Measurements from ENCODE around the gene MBP. TPM values are rescaled to one million over a fixed set of nuclear protein-coding genes. Genes with fewer than 3 reads are reported as not detected.

MBP gene
- total and polyA plus RNA-seq, 2 donors (not counting 3 experiments of a cell fraction or from before 2014, with no cell fraction given): 1.7 to 2.3 TPM

DNA sequence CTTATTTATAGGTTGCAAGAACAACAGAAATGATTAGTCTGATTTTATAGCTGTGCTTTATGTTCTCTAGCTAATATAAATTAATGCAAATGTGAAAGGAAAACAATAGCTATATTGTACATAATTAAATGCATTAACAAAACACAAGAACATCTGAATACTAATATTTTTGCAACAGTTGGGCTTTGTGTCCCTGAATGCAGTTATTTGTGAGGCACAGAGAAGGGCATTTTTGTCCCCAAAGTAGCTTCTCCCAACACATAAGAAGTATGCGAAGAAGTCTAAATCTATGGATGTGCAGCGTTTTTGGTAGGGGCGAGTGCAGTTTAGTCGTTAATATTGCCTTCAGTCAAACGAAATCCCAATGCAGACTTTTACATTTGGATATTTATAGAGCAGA is 110.0 kb downstream of the MBP start:
- POLR2A ChIA-PET: no interaction called here
- Histone ChIP-seq H3K9me3 (replicated peaks; ENCODE audit: control insufficient read depth, insufficient read depth, low read length) (no peaks in the 10 kb centered on the region), H3K9ac (replicated peaks; ENCODE audit: extremely low read depth, insufficient read depth, low read length) (no peak overlapping the region), H3K4me2 (ENCODE audit: insufficient read depth, low read length) (no peak overlapping the region), H3K79me2 (ENCODE audit: control insufficient read depth, insufficient read depth, low read length) (no peaks in the 10 kb centered on the region), H3K4me1 (ENCODE audit: control insufficient read depth, extremely low read depth, insufficient read depth, low read length) (no peaks in the 10 kb centered on the region), H3K4me3 (replicated peaks in 1 of 3; ENCODE audit: insufficient read depth in 1 of 3, low read depth in 1 of 3, low read length in 3 of 3) (no peak overlapping the region), H3K27me3 (ENCODE audit: control insufficient read depth in 2 of 2, insufficient read depth in 2 of 2, low read length in 2 of 2) (no peaks in the 10 kb centered on the region), H3K27ac (ENCODE audit: insufficient read depth, low read depth, low read length) (no peak overlapping the region), H3K9me1 (replicated peaks; ENCODE audit: control insufficient read depth, extremely low read depth, insufficient read depth, low read length) (no peaks in the 10 kb centered on the region), H3K36me3 (ENCODE audit: control insufficient read depth in 2 of 2, extremely low read depth in 1 of 2, insufficient read depth in 2 of 2, low read length in 2 of 2) (no peaks in the 10 kb centered on the region), H4K20me1 (replicated peaks; ENCODE audit: control insufficient read depth, extremely low read depth, insufficient read depth, low read length) (no peaks in the 10 kb centered on the region), H2AFZ (ENCODE audit: low read depth, low read length) (no peak overlapping the region)
- TF ChIP-seq MYC (IDR thresholded peaks at IDR 0.05; ENCODE audit: low read depth, low read length) (no peak), POLR2A (IDR thresholded peaks at IDR 0.05; ENCODE audit: low read depth, low read length) (no peak), GATA2 (IDR thresholded peaks at IDR 0.05; ENCODE audit: insufficient read depth, insufficient read length, low read depth, low read length) (no peak), POLR2AphosphoS5 (IDR thresholded peaks at IDR 0.05; ENCODE audit: insufficient read depth, low read depth, low read length) (no peak), JUN (IDR thresholded peaks at IDR 0.05; ENCODE audit: borderline replicate concordance, insufficient read depth, insufficient read length, low read depth) (no peak)
- DNase-seq (ENCODE audit: low read depth, low spot score) (no peak), FAIRE-seq (no peak)
- intact Hi-C loops (cut with micrococcal nuclease) (no loop called here), dilution Hi-C loops (cut with MboI; ENCODE audit: extremely low pct_ligation_motif_present, low sequenced_read_pairs) (no loop called here)
- BruUV-seq (replicated peaks): no TSS peak
- CTCF ChIA-PET: interaction anchor here (1.0 to 1.4 kb wide), 2 partner anchors 22 to 190 kb away, joined by 4 read pairs; no protein-coding TSS in a partner anchor

DNA sequence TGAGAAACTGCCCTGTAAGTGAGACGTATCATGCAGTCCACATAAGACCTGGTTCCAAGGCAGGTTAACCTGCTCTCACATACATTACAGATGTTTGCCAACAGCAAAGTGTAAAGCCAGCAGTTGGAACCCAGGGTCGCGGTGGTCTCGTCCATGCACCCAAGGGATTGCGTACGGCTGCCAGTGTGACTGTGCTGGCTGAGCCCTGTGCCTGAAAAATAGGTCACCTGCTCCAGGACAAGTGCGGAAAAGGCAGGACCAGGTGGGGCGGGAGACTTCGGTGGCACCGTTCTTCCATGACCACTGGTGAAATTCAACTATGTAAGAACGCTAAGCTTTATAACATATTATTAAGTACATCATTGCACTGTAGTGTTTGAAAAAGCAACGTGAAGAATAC is 110.5 kb downstream of the MBP start:
- H3K27me3 ChIP-seq (ENCODE audit: control insufficient read depth in 2 of 2, insufficient read depth in 2 of 2, low read length in 2 of 2): no peaks in the 10 kb centered on the region
- no peaks in the 10 kb centered on the region for H3K36me3 ChIP-seq (ENCODE audit: control insufficient read depth in 2 of 2, extremely low read depth in 1 of 2, insufficient read depth in 2 of 2, low read length in 2 of 2)
- DNase-seq (ENCODE audit: low read depth, low spot score): no peak
- no peak overlapping the region for H3K9ac ChIP-seq (replicated peaks; ENCODE audit: extremely low read depth, insufficient read depth, low read length)
- no peaks in the 10 kb centered on the region for H3K9me1 ChIP-seq (replicated peaks; ENCODE audit: control insufficient read depth, extremely low read depth, insufficient read depth, low read length)
- H3K4me2 ChIP-seq (ENCODE audit: insufficient read depth, low read length): no peak overlapping the region
- dilution Hi-C loops (cut with MboI; ENCODE audit: extremely low pct_ligation_motif_present, low sequenced_read_pairs): no loop called here
- no TSS peak for BruUV-seq (replicated peaks)
- no peaks in the 10 kb centered on the region for H3K79me2 ChIP-seq (ENCODE audit: control insufficient read depth, insufficient read depth, low read length)
- H3K9me3 ChIP-seq (replicated peaks; ENCODE audit: control insufficient read depth, insufficient read depth, low read length): no peaks in the 10 kb centered on the region
- no peaks in the 10 kb centered on the region for H3K4me1 ChIP-seq (ENCODE audit: control insufficient read depth, extremely low read depth, insufficient read depth, low read length)
- POLR2A ChIA-PET: no interaction called here
- CTCF ChIA-PET: interaction anchor here (1.0 to 1.4 kb wide), 2 partner anchors 22 to 190 kb away, joined by 4 read pairs; no protein-coding TSS in a partner anchor
- H3K27ac ChIP-seq (ENCODE audit: insufficient read depth, low read depth, low read length): no peak overlapping the region
- H3K4me3 ChIP-seq (replicated peaks in 1 of 3; ENCODE audit: insufficient read depth in 1 of 3, low read depth in 1 of 3, low read length in 3 of 3): no peak overlapping the region
- intact Hi-C loops (cut with micrococcal nuclease): no loop called here
- TF ChIP-seq GATA2 (IDR thresholded peaks at IDR 0.05; ENCODE audit: insufficient read depth, insufficient read length, low read depth, low read length) (no peak), EZH2 (IDR thresholded peaks at IDR 0.05; ENCODE audit: borderline replicate concordance, low read depth, low read length, severe bottlenecking) (no peak), POLR2AphosphoS5 (IDR thresholded peaks at IDR 0.05; ENCODE audit: insufficient read depth, low read depth, low read length) (no peak), POLR2A (IDR thresholded peaks at IDR 0.05; ENCODE audit: low read depth, low read length) (no peak), JUN (IDR thresholded peaks at IDR 0.05; ENCODE audit: borderline replicate concordance, insufficient read depth, insufficient read length, low read depth) (no peak), FOS (IDR thresholded peaks at IDR 0.05; ENCODE audit: borderline replicate concordance, insufficient read depth, low read length) (no peak), MYC (IDR thresholded peaks at IDR 0.05; ENCODE audit: low read depth, low read length) (no peak)
- TF ChIP-seq, protein P1, sequence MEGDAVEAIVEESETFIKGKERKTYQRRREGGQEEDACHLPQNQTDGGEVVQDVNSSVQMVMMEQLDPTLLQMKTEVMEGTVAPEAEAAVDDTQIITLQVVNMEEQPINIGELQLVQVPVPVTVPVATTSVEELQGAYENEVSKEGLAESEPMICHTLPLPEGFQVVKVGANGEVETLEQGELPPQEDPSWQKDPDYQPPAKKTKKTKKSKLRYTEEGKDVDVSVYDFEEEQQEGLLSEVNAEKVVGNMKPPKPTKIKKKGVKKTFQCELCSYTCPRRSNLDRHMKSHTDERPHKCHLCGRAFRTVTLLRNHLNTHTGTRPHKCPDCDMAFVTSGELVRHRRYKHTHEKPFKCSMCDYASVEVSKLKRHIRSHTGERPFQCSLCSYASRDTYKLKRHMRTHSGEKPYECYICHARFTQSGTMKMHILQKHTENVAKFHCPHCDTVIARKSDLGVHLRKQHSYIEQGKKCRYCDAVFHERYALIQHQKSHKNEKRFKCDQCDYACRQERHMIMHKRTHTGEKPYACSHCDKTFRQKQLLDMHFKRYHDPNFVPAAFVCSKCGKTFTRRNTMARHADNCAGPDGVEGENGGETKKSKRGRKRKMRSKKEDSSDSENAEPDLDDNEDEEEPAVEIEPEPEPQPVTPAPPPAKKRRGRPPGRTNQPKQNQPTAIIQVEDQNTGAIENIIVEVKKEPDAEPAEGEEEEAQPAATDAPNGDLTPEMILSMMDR (IDR thresholded peaks at IDR 0.05; ENCODE audit: extremely low read depth in 1 of 2, insufficient read depth in 1 of 2, low read depth in 1 of 2, low read length in 2 of 2): no peak
- TF ChIP-seq, protein P2, sequence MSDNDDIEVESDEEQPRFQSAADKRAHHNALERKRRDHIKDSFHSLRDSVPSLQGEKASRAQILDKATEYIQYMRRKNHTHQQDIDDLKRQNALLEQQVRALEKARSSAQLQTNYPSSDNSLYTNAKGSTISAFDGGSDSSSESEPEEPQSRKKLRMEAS (IDR thresholded peaks at IDR 0.05; ENCODE audit: insufficient read depth, insufficient read length): no peak
- H4K20me1 ChIP-seq (replicated peaks; ENCODE audit: control insufficient read depth, extremely low read depth, insufficient read depth, low read length): no peaks in the 10 kb centered on the region
- H2AFZ ChIP-seq (ENCODE audit: low read depth, low read length): no peak overlapping the region
- FAIRE-seq: no peak

Measured in endothelial cell of umbilical vein (primary cell).